IPS DF 19.7 (cell line): ENCODE measurements around the gene RASGRF1.

ENCODE experiments used
- DNase-seq: peaks from one replicate; pipeline ENCODE4 v3.0.0-alpha.2; 2013; ENCODE audit warnings: low read depth, low spot score

Gene RASGRF1

GRCh38 chr15:78914027-78914764, 176.4 kb downstream of the RASGRF1 start:
- DNase-seq = peak; percentile 20

GRCh38 chr15:78913012-78913411, 177.6 kb downstream of the RASGRF1 start:
- no peak for DNase-seq

- no peak for DNase-seq
Measured at GRCh38 chr15:78912316-78912715, 178.3 kb downstream of the RASGRF1 start.

GRCh38 chr15:78910271-78910670, 180.3 kb downstream of the RASGRF1 start:
- DNase-seq = no peak
